Heart left ventricle (tissue), 13 donors: ENCODE data around the gene DIABLO.

Experiments used
- CTCF ChIP-seq, 12 donors: fragments of 200-600 bp; sonication (generic) in 4 of 12; IDR thresholded peaks; one replicate each; pipeline versions ENCODE4 v1.5.0 to v1.8.0; 2018 to 2022; ENCODE audit warnings: antibody characterized with exemption in 12 of 12, mild to moderate bottlenecking in 5 of 12
- POLR2A ChIP-seq, 2 donors: fragments of 450-650 bp; IDR thresholded peaks; one replicate each; pipeline ENCODE4 v1.6.1; 2017; ENCODE audit warnings: antibody characterized with exemption in 2 of 2, mild to moderate bottlenecking in 2 of 2, moderate library complexity in 2 of 2
- donor health status: ischemic (EF 13 %, LVEDD 7.1; RV severe dilation, severe dysfunction).
- donor health status: DM: no; HTN: yes; CAD: no.
- donor health status: DM: no; HTN: no; CAD: no.
- donor health status: ischemic (EF 25% LVEDD 6.9; RV normal size, moderate dysfunction).
- donor health status: ischemic (EF 25% LVEDD 5.7; RV mildly dilated, moderate dysfunction).
- donor health status: ischemic (EF 35%, LVEDD 5.7; RV mildly dilated, moderate dysfunction).
- donor health status: nonischemic (EF 11% LVEDD 7.7; RV severe dilation, severe dysfunction).
- donor health status: DM: yes; HTN: yes; CAD: no.
- donor health status: PGD.
- donor health status: ischemic (EF 29% LVEDD 5.4; RV normal size, mild dysfunction).
- donor health status: nonischemic (EF 23%, LVEDD 6.1; RV moderate dilation, normal function).

- no peak for TF ChIP-seq CTCF (IDR thresholded peaks at IDR 0.05)
- TF ChIP-seq POLR2A (IDR thresholded peaks at IDR 0.05) = no peak
Observed at GRCh38 chr12:122168492-122168891, 57.4 kb downstream of the DIABLO start.
